Upper lobe of left lung (tissue), 6 donors: ENCODE measurements around the gene EXOC6B. TPM values are rescaled to one million over a fixed set of nuclear protein-coding genes. Genes with fewer than 3 reads are reported as not detected.

Experiments used
- ATAC-seq, 2 donors: fragments of 200-7000 bp; cut with Tn5 transposase; one replicate each; pipeline ENCODE4 v1.9.1; 2022; ENCODE audit warnings: mild to moderate bottlenecking in 2 of 2, moderate library complexity in 2 of 2; ENCODE audit not compliant: low FRiP score in 2 of 2
- DNase-seq, 2 donors: peaks; one replicate each; pipeline ENCODE4 v3.0.0-alpha.2; 2019 to 2020
- H3K27ac ChIP-seq, 4 donors: fragments of 200-600 bp; sonication (generic); one replicate each; pipeline ENCODE4 v1.5.1; 2016 to 2019
- H3K27me3 ChIP-seq, 4 donors: fragments of 200-600 bp; sonication (generic); one replicate each; pipeline ENCODE4 v1.5.1; 2017 to 2019
- H3K36me3 ChIP-seq, 4 donors: fragments of 200-600 bp; sonication (generic); one replicate each; pipeline ENCODE4 v1.5.1; 2016 to 2019
- H3K4me1 ChIP-seq, 4 donors: fragments of 200-600 bp; sonication (generic); one replicate each; pipeline ENCODE4 v1.5.1; 2018 to 2019
- H3K4me3 ChIP-seq, 4 donors: fragments of 200-600 bp; sonication (generic); one replicate each; pipeline ENCODE4 v1.5.1; 2017 to 2019; ENCODE audit warnings: mild to moderate bottlenecking in 2 of 4, moderate library complexity in 1 of 4
- H3K9me3 ChIP-seq, 4 donors: fragments of 200-600 bp; sonication (generic); one replicate each; pipeline ENCODE4 v1.5.1; 2018 to 2019
- CTCF ChIP-seq, 6 experiments: fragments of 450-650 bp in 4 of 6; fragments of 200-600 bp in 2 of 6; sonication (generic) in 2 of 6; IDR thresholded peaks; one replicate each; pipeline ENCODE4 v1.5.1; 2016 to 2019; ENCODE audit warnings: antibody characterized with exemption in 6 of 6
- EP300 ChIP-seq, 4 donors: sonication (generic); formaldehyde crosslinking; IDR thresholded peaks; one replicate each; pipeline ENCODE4 v1.5.1; 2017; ENCODE audit warnings: antibody characterized with exemption in 4 of 4, control low read depth in 2 of 4
- POLR2A ChIP-seq, 4 donors: fragments of 450-650 bp; IDR thresholded peaks; one replicate each; pipeline ENCODE4 v1.5.1; 2016 to 2017; ENCODE audit warnings: antibody characterized with exemption in 4 of 4, mild to moderate bottlenecking in 2 of 4
- POLR2AphosphoS5 ChIP-seq, 2 donors: sonication (generic); formaldehyde crosslinking; IDR thresholded peaks; one replicate each; pipeline ENCODE4 v1.5.1; 2017; ENCODE audit warnings: antibody characterized with exemption in 2 of 2
- WGBS, 2 donors: methylation state at CpG; one replicate each; pipeline ENCODE4 v1.1.5; 2017 to 2018; 5-methylcytosine and 5-hydroxymethylcytosine counted together
- total RNA-seq, 6 donors: library from RNA; depleted of rRNA in 4 of 6; stranded (reverse); fragments of >200 nt in 4 of 6; gene quantifications; one replicate each; pipeline versions ENCODE4 v1.1.0 to v1.2.1, GENCODE V29; 2016 to 2021
- donor health status: DM: no; HTN: no; CAD: no; lungs with moderate emphysema.
- donor health status: DM: no; HTN: yes; CAD: no; lungs with severe emphysema.

The EXOC6B gene
- total RNA-seq, 6 donors from 2014 or later, result 11.0 to 56.6 (median 24.0) TPM

DNA sequence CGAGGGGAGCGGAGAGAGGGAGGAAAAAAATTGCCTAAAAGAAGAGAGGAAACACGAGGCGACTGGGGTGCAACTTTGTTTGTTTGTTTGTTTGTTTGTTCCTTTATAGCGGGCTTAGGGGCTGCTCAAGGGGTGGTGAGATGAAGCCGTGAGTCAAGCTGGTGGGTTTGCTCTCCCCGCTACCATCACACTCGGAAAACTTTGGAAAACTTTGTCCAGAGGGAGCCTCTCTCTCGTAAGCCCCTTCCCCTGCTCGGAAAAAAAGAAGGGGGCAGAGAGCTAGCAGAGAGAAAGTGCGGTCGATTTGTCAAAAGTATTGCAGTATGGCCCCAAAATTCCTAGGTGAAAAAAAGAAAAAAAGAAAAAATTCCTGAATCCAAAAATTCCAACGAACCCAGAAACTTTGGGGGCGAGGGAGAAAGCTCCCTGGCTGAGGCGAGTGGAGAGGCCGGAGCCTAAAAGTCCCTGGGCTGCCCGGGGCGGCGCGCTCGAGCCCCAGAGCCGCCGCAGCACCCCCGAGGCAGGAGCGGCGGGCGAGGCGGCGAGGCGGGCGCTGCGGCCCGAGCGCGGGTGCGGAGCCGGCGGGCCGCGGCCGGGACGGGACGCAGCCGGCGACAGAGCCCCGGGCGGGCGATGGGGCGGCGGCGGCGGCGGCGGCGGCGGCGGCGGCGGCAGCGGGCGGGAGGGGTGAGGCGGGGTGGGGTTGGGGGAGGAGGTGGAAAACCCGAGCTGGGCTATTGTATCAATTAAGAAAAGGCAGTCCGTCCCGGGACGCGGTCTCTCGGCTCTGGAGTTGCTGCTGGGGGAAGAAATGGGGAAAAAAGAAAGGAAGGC lies 677.6 kb downstream of the EXOC6B start:
- peaks cover 1 to 66% (median 38%) of the 10 kb centered on the region in 4 donors for H3K27me3 ChIP-seq
- ATAC-seq, result no peak
- peak in 1 of 2 donors; percentile 79 for DNase-seq

GRCh38 chr2:72147303-72147971 lies 678.4 kb downstream of the EXOC6B start, which contains the start of gene CYP26B1:
Gene CYP26B1 (minus strand): TSS chr2:72147862. CDS start chr2:72147834, 28 bp downstream.
- Histone ChIP-seq H3K9me3 (no peaks in the 10 kb centered on the region), H3K36me3 (no peaks in the 10 kb centered on the region), H3K4me1 (peaks cover 63 to 80% (median 70%) of the 10 kb centered on the region in 4 donors), H3K4me3 (peak within 1 kb of the TSS in 3 of 4 donors; percentile 39 to 61 (median 57)), H3K27ac (no peak within 1 kb of the TSS), H3K27me3 (peaks cover 1 to 66% (median 38%) of the 10 kb centered on the region in 4 donors)
- DNase-seq (peak in 1 of 2 donors; percentile 86), ATAC-seq (no peak)
- WGBS, 2 donors, result 1 to 3% methylated on average over 22 to 23 of the region's 69 CpGs
- TF ChIP-seq EP300 (IDR thresholded peaks at IDR 0.05) (no peak), POLR2AphosphoS5 (IDR thresholded peaks at IDR 0.05) (no peak), POLR2A (IDR thresholded peaks at IDR 0.05) (no peak), CTCF (IDR thresholded peaks at IDR 0.05) (no peak)

More for the DNA sequence above, 677.6 kb downstream of the EXOC6B start:
- Histone ChIP-seq H3K9me3 (no peaks in the 10 kb centered on the region), H3K4me3 (peak overlapping the region in 3 of 4 donors; percentile 39 to 61 (median 57)), H3K4me1 (peaks cover 56 to 72% (median 63%) of the 10 kb centered on the region in 4 donors), H3K27ac (no peak overlapping the region), H3K36me3 (no peaks in the 10 kb centered on the region)
- WGBS, 2 donors, result 1 to 2% methylated on average over 41 to 59 of the region's 68 CpGs
- TF ChIP-seq CTCF (IDR thresholded peaks at IDR 0.05), result no peak
- TF ChIP-seq POLR2A (IDR thresholded peaks at IDR 0.05), result no peak
- no peak for TF ChIP-seq POLR2AphosphoS5 (IDR thresholded peaks at IDR 0.05)
- TF ChIP-seq EP300 (IDR thresholded peaks at IDR 0.05), result no peak

DNA sequence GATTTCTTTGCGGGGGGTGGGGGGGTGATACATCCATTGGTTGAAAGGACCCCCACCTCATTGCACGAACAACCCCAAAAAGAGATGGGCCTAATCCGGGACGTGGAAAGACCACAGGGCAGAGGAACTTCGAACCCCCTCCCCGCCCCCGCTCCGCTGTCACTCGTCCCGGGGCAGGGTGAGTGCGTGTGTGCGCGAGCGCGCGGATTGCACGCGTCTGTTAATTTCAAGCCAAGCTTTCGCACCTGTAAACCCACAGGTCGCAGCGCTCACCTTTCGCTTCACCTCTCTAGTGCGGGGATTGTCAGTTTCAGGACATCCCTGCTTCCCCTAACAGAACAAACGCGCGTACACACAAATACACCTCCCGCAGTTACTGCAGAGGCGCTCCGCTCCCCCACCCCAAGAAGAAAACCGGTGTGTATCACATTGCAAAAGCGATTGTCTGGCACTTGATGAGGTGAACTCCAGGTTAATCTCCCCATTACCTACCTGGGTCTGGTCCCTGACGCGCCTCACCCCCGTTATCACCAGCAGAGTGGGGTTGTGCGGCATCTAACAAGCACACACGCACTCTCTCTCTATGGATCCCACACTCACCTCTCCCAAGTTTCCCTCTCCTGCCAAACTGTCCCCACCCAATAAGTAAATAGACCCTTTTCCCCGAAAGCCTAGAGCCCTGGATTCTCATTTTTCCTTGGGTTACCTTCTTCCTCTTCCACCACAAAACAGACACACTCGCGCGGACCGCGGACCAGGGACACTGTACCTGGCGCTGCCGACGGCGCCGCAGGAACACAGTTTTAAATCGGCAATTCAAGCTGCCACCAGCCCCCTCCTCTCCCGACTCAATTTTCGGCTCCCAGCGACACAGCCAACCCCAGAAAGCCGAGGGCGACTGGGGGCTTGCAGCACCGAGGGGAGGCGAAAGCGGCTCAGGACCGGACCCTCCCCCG lies 679.2 kb downstream of the EXOC6B start:
- 9 to 11% methylated on average over 48 to 58 of the region's 58 CpGs for WGBS, 2 donors
- TF ChIP-seq POLR2AphosphoS5 (IDR thresholded peaks at IDR 0.05) (no peak), CTCF (IDR thresholded peaks at IDR 0.05) (no peak), EP300 (IDR thresholded peaks at IDR 0.05) (no peak), POLR2A (IDR thresholded peaks at IDR 0.05) (no peak)
- Histone ChIP-seq H3K27me3 (peaks cover 1 to 66% (median 38%) of the 10 kb centered on the region in 4 donors), H3K4me1 (peaks cover 63 to 82% (median 71%) of the 10 kb centered on the region in 4 donors), H3K27ac (no peak overlapping the region), H3K9me3 (no peaks in the 10 kb centered on the region), H3K36me3 (no peaks in the 10 kb centered on the region), H3K4me3 (peak overlapping the region in 3 of 4 donors; percentile 39 to 61 (median 57))
- ATAC-seq, result no peak
- DNase-seq, result peak in 1 of 2 donors; percentile 75

DNA sequence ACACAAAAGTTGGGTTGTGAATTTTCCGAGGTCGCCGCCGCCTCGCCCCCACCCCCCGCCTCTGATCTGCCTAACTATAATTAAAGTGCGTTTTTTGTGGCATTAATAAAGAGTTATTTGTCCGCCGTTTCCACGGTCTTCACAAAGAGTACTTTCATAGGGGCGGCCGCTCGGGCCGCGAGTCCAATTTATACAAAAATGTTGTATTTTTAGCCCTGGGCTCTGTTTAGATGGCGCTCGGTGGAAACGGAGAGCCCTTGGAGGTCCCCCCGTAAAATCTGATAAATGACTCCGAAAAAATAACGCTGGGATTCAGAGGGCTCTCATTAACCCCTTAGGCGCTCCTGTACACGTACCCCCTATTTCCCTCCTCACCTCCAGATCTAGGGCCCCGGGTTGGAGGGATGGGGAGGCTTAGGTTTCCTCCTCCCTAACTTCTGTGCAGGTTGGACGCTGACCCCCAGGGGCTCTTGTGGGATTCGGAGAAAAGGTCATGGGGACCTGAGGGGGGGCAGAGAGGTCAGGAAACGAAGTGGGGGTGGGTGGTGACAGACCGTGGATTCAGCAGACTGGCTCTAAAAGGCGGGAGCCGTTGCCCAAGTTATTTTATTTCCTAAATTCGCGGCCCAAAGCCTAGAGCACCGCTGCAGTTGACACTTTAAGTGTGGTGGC lies 680.0 kb downstream of the EXOC6B start:
- TF ChIP-seq POLR2AphosphoS5 (IDR thresholded peaks at IDR 0.05), result no peak
- TF ChIP-seq CTCF (IDR thresholded peaks at IDR 0.05), result no peak
- no peak for TF ChIP-seq EP300 (IDR thresholded peaks at IDR 0.05)
- TF ChIP-seq POLR2A (IDR thresholded peaks at IDR 0.05), result no peak
- DNase-seq (no peak), ATAC-seq (no peak)
- peak overlapping the region in 3 of 4 donors; percentile 36 to 61 (median 57) for H3K4me3 ChIP-seq
- peaks cover 1 to 66% (median 38%) of the 10 kb centered on the region in 4 donors for H3K27me3 ChIP-seq
- H3K36me3 ChIP-seq, result no peaks in the 10 kb centered on the region
- H3K9me3 ChIP-seq, result no peaks in the 10 kb centered on the region
- peak overlapping the region in 1 of 4 donors; percentile 17 for H3K27ac ChIP-seq
- peaks cover 63 to 82% (median 71%) of the 10 kb centered on the region in 4 donors for H3K4me1 ChIP-seq
- WGBS, 2 donors, result 3 to 4% methylated on average over 32 to 33 of the region's 33 CpGs
